ENCODE data around the gene RAN. TPM values are rescaled to one million over a fixed set of nuclear protein-coding genes. Genes with fewer than 3 reads are reported as not detected.

The RAN gene
- polyA plus RNA-seq, 12 donors, result 202 to 513 (median 377) TPM; not detected in 1

DNA sequence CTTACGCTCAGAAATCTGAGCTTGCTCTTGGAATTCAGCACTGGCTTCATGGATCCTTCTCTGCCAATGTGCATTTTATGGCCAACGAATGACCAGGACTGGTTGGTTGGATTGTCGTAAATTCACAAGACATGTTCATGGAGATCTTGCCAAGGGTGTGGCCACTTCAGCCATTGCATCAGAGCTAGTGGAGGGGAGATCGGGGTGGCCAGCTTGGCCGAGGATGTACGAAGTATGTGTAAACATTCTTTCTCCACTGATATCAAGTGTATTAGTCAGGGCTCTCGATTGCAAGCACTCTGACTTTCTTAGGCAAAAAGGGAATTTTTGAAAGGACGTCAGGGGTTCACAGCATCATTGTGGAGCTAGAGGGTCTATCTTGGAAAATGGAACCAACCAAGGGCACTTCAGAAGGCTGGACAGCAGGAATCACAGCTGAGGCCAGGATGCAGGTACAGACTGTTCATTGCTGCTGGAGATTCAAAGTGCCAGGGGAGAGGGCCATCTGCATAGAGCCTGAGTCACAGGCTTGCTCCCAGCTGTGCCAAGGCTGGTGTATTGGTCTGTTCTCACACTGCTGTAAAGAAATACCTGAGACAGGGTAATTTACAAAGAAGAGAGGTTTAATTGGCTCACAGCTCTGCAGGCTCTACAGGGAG, 49.0 kb downstream of the RAN start:
- DNase-seq, result no peak

DNA sequence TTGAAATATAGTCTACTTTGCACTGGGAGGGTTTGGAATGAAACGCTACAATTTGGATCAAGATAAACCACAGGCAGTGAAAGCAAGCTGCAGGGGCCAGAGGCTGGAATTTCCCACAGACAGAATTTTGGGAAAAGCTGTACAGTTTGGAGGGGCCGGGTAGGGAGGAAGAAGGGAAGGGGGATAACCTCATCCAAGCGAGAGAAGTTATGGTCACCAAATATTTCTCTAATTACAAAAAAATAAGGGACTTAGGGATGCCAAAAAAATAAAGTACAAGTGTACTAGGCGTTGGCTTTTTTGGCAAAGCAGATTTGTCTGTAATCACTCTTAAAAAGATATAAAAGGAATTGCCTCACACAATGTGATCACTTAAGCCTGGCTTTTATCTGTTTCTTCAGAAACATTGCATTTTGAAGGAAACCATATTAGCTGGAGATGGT, 50.7 kb downstream of the RAN start:
- peak; percentile 36 for DNase-seq

DNA sequence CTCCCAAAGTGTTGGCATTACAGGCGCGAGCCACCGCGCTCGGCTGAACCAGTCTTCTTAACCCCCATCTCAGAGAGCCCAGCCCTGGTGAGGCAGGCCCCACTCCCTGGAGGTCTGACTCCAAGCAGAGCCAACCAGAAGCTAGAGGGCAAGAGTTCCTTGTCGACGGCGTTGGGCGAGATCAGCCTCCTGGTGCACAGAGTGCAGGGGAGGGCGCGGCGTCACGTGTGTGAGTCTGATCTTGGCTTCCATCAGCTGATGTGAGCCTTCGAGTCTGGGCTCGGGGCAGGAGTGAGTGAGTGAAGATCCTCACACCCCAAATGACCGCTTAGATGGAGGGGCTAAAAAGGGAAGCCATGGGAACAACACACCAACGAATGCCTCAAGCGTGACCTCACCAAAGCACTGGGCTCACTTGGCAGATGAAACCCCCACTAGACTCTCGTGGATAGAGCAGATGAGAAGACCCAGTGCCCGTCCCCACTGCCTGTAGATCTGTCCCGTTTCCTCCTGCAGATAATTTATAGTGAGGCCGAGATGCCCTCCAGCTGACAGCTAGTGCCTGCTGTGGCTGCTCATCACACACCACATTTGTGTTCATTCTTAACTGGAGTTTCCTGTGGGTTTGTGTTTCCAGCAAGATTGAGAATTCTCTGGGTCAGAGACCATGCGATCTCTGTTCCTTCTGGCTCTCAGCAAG, 53.2 kb downstream of the RAN start:
- DNase-seq, result no peak

DNA sequence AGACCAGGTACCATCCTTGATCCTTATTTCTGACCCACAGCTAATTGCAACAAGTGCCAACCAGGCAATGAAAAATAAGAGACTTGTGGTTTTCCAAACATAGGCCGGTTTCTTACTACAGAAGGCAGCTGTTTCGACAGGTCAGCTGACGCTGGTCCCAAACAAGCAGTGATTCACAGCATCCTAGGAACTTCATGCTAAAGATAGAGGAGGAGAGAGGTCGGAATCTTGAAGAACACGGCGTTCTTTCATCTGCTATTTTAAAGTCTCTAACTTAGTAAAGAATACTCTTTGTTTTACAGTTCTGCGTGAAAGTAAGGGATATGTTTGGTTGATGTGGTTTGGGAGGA, 53.8 kb downstream of the RAN start:
- no peak for DNase-seq

Other genes with a start within 250 kb of the RAN start
- 1 to 10 TPM in 9 of 12 donors, under 1 TPM in 2, not detected in 1; 0.55 to 6.5 (median 1.6) TPM for gene RIMBP2, start 155.8 kb upstream of the RAN start, polyA plus RNA-seq (ENCODE audit: insufficient read length in 12 of 12)
- 10 to 100 TPM in 10 of 12 donors, 1 to 10 TPM in 1, not detected in 1; 9.3 to 34.5 (median 21.5) TPM for gene STX2, start 32.8 kb upstream of the RAN start, polyA plus RNA-seq (ENCODE audit: insufficient read length in 12 of 12)
- 10 to 100 TPM in 7 of 12 donors, 1 to 10 TPM in 4, not detected in 1; 5.5 to 37.3 (median 11.8) TPM for gene ADGRD1, start 81.8 kb downstream of the RAN start, polyA plus RNA-seq (ENCODE audit: insufficient read length in 12 of 12)